Heart right ventricle (tissue), 16 donors: Measurements from ENCODE around the gene GNA12. TPM values are rescaled to one million over a fixed set of nuclear protein-coding genes. Genes with fewer than 3 reads are reported as not detected.

ENCODE experiments used
- ATAC-seq, 8 donors: fragments of 200-7000 bp; cut with Tn5 transposase; one replicate each; pipeline ENCODE4 v1.9.1; 2020; ENCODE audit warnings: mild to moderate bottlenecking in 8 of 8, moderate library complexity in 8 of 8, moderate number of reproducible peaks in 1 of 8
- DNase-seq, 2 donors: peaks; one replicate each; pipeline ENCODE4 v3.0.0-alpha.2; 2020
- H3K27ac ChIP-seq, 10 donors: fragments of 200-600 bp; sonication (generic) in 2 of 10; one replicate each; pipeline versions ENCODE4 v1.5.0 to v1.8.0; 2020 to 2022; ENCODE audit warnings: mild to moderate bottlenecking in 3 of 10
- H3K27me3 ChIP-seq, 7 donors: fragments of 200-600 bp; one replicate each; pipeline ENCODE4 v1.8.0; 2021 to 2022; ENCODE audit warnings: mild to moderate bottlenecking in 2 of 7
- H3K36me3 ChIP-seq, 9 donors: fragments of 200-600 bp; sonication (generic) in 1 of 9; one replicate each; pipeline versions ENCODE4 v1.5.0 to v1.8.0; 2020 to 2022; ENCODE audit warnings: mild to moderate bottlenecking in 2 of 9
- H3K4me1 ChIP-seq, 9 donors: fragments of 200-600 bp; sonication (generic) in 1 of 9; one replicate each; pipeline versions ENCODE4 v1.5.0 to v1.8.0; 2020 to 2022; ENCODE audit warnings: mild to moderate bottlenecking in 4 of 9
- H3K4me3 ChIP-seq, 10 donors: fragments of 200-600 bp; sonication (generic) in 2 of 10; one replicate each; pipeline versions ENCODE4 v1.5.0 to v1.8.0; 2020 to 2022; ENCODE audit warnings: mild to moderate bottlenecking in 7 of 10, moderate library complexity in 2 of 10
- H3K9me3 ChIP-seq, 11 donors: fragments of 200-600 bp in 10 of 11; sonication (generic) in 2 of 11; one replicate each; pipeline versions ENCODE4 v1.5.0 to v1.8.0; 2013 to 2022; ENCODE audit warnings: mild to moderate bottlenecking in 2 of 11, control low read depth in 1 of 11, moderate library complexity in 1 of 11
- WGBS, 2 donors: extraction: QIAGEN DNeasy Blood & Tissue Kit; methylation state at CpG; one replicate each; pipeline ENCODE4 v1.1.7; 2013; ENCODE audit warnings: inconsistent platforms in 1 of 2; 5-methylcytosine and 5-hydroxymethylcytosine counted together
- intact Hi-C, 10 donors: fragments of 100-400 bp; cut with DNase I; formaldehyde crosslinking; loops; one replicate each; pipeline versions ENCODE4 v1.11.1 to v1.14.2; 2022
- polyA plus RNA-seq, 2 donors: library from polyadenylated mRNA; stranded (reverse); fragments of 200-250 nt; gene quantifications; one replicate each; pipeline ENCODE4 v1.2.3, GENCODE V29; 2013
- total RNA-seq, 10 donors: library from RNA; stranded (reverse); fragmentation: NEBNext Ultra II Directional in 3 of 10; extraction: Animal tissue kit (Norgen Biotek cat#: 25700) in 3 of 10; gene quantifications; one replicate each; pipeline versions ENCODE4 v1.2.1 to v1.2.4, GENCODE V29; 2021 to 2023
- TF ChIP-seq, protein P1 (sequence below), 9 donors: fragments of 200-600 bp; sonication (generic) in 2 of 9; IDR thresholded peaks; one replicate each; pipeline versions ENCODE4 v1.5.0 to v1.8.0; 2021 to 2022; ENCODE audit warnings: antibody characterized with exemption in 9 of 9, mild to moderate bottlenecking in 5 of 9, moderate library complexity in 1 of 9
- donor health status: Arrhythmogenic right ventricular cardiomyopathy.
- donor health status: ischemic (EF 13 %, LVEDD 7.1; RV severe dilation, severe dysfunction).
- donor health status: healthy with polysubstance abuse.
- donor health status: DM: no; HTN: yes; CAD: no.
- donor health status: DM: no; HTN: no; CAD: no.
- donor health status: ischemic (EF 25% LVEDD 6.9; RV normal size, moderate dysfunction).
- donor health status: ischemic (EF 25% LVEDD 5.7; RV mildly dilated, moderate dysfunction).
- donor health status: healthy.
- donor health status: DM: yes; HTN: yes; CAD: no.
- donor health status: Ischemic cardiomyopathy.
- donor health status: ischemic (EF 35%, LVEDD 5.7; RV mildly dilated, moderate dysfunction).
- donor health status: nonischemic (EF 11% LVEDD 7.7; RV severe dilation, severe dysfunction).
- donor health status: DM: yes; HTN: yes; CAD: no.
- donor health status: PGD.
- donor health status: ischemic (EF 29% LVEDD 5.4; RV normal size, mild dysfunction).
- donor health status: nonischemic (EF 23%, LVEDD 6.1; RV moderate dilation, normal function).

Gene GNA12
- total and polyA plus RNA-seq, 12 donors, result 6.4 to 46.4 (median 33.9) TPM

DNA sequence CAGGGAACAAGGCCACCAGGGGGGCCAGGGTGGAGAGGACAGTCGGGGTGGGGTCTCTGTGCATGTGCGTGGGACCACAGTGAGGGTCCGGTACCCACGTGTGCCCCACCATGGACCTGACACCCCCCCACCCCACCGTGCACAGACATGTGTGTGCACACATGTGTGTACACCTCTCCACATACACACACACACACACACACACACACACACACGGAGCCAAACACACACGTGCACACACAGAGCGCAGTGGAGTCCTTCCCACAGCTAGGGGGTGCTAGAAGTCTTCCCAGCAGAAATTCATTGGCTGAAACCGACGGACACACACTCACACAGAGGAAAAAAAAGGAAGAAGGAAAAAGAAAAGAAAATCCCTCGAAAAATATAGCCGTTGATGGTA is 42.8 kb upstream of the GNA12 start:
- intact Hi-C loops, result loop anchor here in 5 of 10 donors (2.0 to 10.0 kb wide), 4 partner anchors 268 to 1008 kb away; no protein-coding TSS in a partner anchor
- Histone ChIP-seq H3K27ac (no peak overlapping the region), H3K4me1 (no peaks in the 10 kb centered on the region), H3K27me3 (peaks cover 0 to 4% (median 0%) of the 10 kb centered on the region in 7 donors), H3K4me3 (no peak overlapping the region), H3K9me3 (no peaks in the 10 kb centered on the region), H3K36me3 (no peaks in the 10 kb centered on the region)
- WGBS, 2 donors, result 24 to 26% methylated on average over 12 of the region's 12 CpGs
- peak in 7 of 8 donors; percentile 42 to 82 (median 68) for ATAC-seq
- TF ChIP-seq, protein P1, sequence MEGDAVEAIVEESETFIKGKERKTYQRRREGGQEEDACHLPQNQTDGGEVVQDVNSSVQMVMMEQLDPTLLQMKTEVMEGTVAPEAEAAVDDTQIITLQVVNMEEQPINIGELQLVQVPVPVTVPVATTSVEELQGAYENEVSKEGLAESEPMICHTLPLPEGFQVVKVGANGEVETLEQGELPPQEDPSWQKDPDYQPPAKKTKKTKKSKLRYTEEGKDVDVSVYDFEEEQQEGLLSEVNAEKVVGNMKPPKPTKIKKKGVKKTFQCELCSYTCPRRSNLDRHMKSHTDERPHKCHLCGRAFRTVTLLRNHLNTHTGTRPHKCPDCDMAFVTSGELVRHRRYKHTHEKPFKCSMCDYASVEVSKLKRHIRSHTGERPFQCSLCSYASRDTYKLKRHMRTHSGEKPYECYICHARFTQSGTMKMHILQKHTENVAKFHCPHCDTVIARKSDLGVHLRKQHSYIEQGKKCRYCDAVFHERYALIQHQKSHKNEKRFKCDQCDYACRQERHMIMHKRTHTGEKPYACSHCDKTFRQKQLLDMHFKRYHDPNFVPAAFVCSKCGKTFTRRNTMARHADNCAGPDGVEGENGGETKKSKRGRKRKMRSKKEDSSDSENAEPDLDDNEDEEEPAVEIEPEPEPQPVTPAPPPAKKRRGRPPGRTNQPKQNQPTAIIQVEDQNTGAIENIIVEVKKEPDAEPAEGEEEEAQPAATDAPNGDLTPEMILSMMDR (IDR thresholded peaks at IDR 0.05), result peak; percentile 20 to 66 (median 55)
- peak in 1 of 2 donors; percentile 45 for DNase-seq

GRCh38 chr7:2886391-2886790 is 42.3 kb upstream of the GNA12 start:
- Histone ChIP-seq H3K4me3 (no peak overlapping the region), H3K9me3 (no peaks in the 10 kb centered on the region), H3K4me1 (no peaks in the 10 kb centered on the region), H3K36me3 (no peaks in the 10 kb centered on the region), H3K27ac (no peak overlapping the region), H3K27me3 (peaks cover 0 to 4% (median 0%) of the 10 kb centered on the region in 7 donors)
- TF ChIP-seq, protein P1 (IDR thresholded peaks at IDR 0.05), result no peak
- no peak for ATAC-seq
- DNase-seq, result no peak
- 52 to 62% methylated on average over 5 of the region's 5 CpGs for WGBS, 2 donors
- intact Hi-C loops, result loop anchor here in 5 of 10 donors (2.0 to 10.0 kb wide), 4 partner anchors 268 to 1008 kb away; no protein-coding TSS in a partner anchor

GRCh38 chr7:2884161-2884560 is 40.1 kb upstream of the GNA12 start:
- DNase-seq (no peak), ATAC-seq (no peak)
- intact Hi-C loops, result loop anchor here in 5 of 10 donors (10.0 kb wide), 3 partner anchors 271 to 1011 kb away; no protein-coding TSS in a partner anchor
- Histone ChIP-seq H3K4me1 (no peaks in the 10 kb centered on the region), H3K4me3 (no peak overlapping the region), H3K36me3 (no peaks in the 10 kb centered on the region), H3K27me3 (peaks cover 0 to 4% (median 0%) of the 10 kb centered on the region in 7 donors), H3K9me3 (no peaks in the 10 kb centered on the region), H3K27ac (no peak overlapping the region)
- 78 to 87% methylated on average over 9 of the region's 9 CpGs for WGBS, 2 donors
- TF ChIP-seq, protein P1 (IDR thresholded peaks at IDR 0.05), result no peak

- Histone ChIP-seq H3K4me1 (no peaks in the 10 kb centered on the region), H3K4me3 (no peak overlapping the region), H3K9me3 (no peaks in the 10 kb centered on the region), H3K27ac (no peak overlapping the region), H3K27me3 (peaks cover 0 to 4% (median 0%) of the 10 kb centered on the region in 7 donors), H3K36me3 (no peaks in the 10 kb centered on the region)
- ATAC-seq (no peak), DNase-seq (no peak)
- intact Hi-C loops, result loop anchor here in 5 of 10 donors (10.0 kb wide), 3 partner anchors 272 to 1012 kb away; no protein-coding TSS in a partner anchor
- WGBS, 2 donors, result 80 to 82% methylated on average over 17 of the region's 17 CpGs
- TF ChIP-seq, protein P1 (IDR thresholded peaks at IDR 0.05), result no peak
These were observed 39.0 kb upstream of the GNA12 start for GRCh38 chr7:2883101-2883500.
